OCI-LY7 (cell line): Measurements from ENCODE around the gene MAPK12.

Experiments used
- CTCF ChIP-seq: fragments of 200-600 bp; sonication (generic); conservative IDR thresholded peaks from 2 replicates; pipeline ENCODE4 v1.5.1; 2014; ENCODE audit warnings: mild to moderate bottlenecking, antibody characterized with exemption, low read length, moderate library complexity, mixed read lengths
- EZH2phosphoT487 ChIP-seq: fragments of 200-600 bp; sonication (generic); IDR thresholded peaks from 2 replicates; pipeline ENCODE4 v1.6.1; 2018; ENCODE audit warnings: low read depth, borderline replicate concordance, mild to moderate bottlenecking, mixed run types, antibody characterized with exemption, low read length, moderate library complexity, mixed read lengths

DNA sequence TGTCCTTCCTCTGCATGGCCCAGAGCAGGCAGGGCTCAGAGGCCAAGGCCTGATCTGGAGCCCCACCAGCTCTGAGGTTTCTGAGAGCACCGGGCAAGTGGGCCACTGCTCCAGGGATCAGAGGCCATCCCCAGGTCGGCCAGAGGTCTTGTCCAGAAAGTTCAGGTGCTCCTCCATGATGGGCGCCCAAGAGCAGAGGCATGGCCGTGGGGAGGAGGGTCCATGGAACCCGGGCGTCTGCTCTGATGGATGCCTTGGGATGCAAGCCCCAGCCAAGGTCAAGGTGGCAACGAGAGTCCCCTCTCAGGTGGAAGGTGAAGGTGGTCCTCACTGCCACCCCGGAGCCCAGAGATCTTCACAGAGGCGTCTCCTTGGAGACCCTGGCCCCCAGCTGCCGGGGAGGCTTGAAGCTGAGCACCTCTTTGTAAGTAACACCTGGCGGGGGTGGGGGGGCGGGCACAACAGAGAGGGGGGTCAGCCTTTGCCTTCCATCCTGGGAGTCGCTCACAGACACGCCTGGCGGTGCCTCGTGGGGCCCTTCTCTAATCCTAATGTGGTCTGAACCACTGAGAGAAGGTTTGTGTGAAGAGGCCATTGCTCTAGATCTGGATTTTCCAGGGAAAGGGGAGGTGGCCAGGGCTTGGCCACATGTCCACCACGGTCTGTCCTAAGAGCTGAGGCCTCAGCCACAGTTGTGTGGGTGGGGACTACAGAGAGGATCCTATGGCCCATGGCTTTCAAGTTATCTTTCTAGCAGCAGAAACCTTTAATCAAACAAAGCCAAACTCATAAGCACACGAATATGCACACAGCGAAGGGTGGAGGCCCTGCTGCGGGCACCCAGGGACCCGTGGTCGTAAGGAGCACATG lies 8.2 kb downstream of the MAPK12 start:
- TF ChIP-seq CTCF (no peak), EZH2phosphoT487 (no peak)
